Left ventricle myocardium inferior (tissue), 1 donor: ENCODE measurements around the gene FRMD7. TPM values are rescaled to one million over a fixed set of nuclear protein-coding genes. Genes with fewer than 3 reads are reported as not detected.
"Not testable (repeated sequence)": the region's sequence is repeated elsewhere in the genome, so short reads cannot be mapped to it uniquely, and the experiment has no call there.

ENCODE experiments used
- DNase-seq: peaks from one replicate; pipeline ENCODE4 v3.0.0-alpha.2; 2020
- H3K27ac ChIP-seq: fragments of 200-600 bp; replicated peaks from 2 replicates; pipeline ENCODE4 v1.8.0; 2021
- H3K27me3 ChIP-seq: fragments of 200-600 bp; 2 replicates; pipeline ENCODE4 v1.8.0; 2021; ENCODE audit warnings: low read depth
- H3K36me3 ChIP-seq: fragments of 200-600 bp; 2 replicates; pipeline ENCODE4 v1.8.0; 2021
- H3K4me1 ChIP-seq: fragments of 200-600 bp; 2 replicates; pipeline ENCODE4 v1.8.0; 2021
- H3K4me3 ChIP-seq: fragments of 200-600 bp; 2 replicates; pipeline ENCODE4 v1.8.0; 2021; ENCODE audit warnings: mild to moderate bottlenecking, moderate library complexity
- H3K9me3 ChIP-seq: fragments of 200-600 bp; replicated peaks from 2 replicates; pipeline ENCODE4 v1.8.0; 2021
- intact Hi-C: fragments of 100-400 bp; cut with micrococcal nuclease; formaldehyde crosslinking; loops from one replicate; pipeline ENCODE4 v1.11.0; 2022
- total RNA-seq: library from RNA; stranded (reverse); fragmentation: NEBNext Ultra II Directional; extraction: Animal tissue kit (Norgen Biotek cat#: 25700); gene quantifications from one replicate; pipeline ENCODE4 v1.2.1, GENCODE V29; 2021
- TF ChIP-seq, protein P1 (sequence below): fragments of 200-600 bp; IDR thresholded peaks from 2 replicates; pipeline ENCODE4 v1.8.0; 2021; ENCODE audit warnings: antibody characterized with exemption, mild to moderate bottlenecking, borderline replicate concordance
- donor health status: DM: no; HTN: yes; CAD: no; lungs with severe emphysema.

FRMD7 gene
- total RNA-seq, 1 donor from 2014 or later, result 0.14 TPM

DNA sequence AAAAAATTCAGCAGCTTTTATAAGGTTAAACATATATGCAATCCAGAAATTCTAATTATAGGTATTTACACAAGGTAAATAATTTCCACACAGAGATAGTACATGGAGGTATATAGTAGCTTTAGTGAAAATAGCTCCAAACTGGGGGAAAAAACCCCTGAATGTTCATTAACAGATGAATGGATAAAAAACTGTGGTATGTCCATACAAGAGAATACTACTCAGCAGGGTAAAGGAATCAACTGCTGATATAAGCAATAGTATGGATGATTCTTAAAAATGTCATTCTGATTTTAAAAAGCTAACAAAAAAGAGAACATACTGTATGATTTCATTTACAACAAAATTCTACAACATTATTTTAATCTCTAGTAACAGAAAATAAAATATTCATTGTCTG, 37.2 kb upstream of the FRMD7 start:
- Histone ChIP-seq H3K9me3 (peaks cover 7% of the 10 kb centered on the region), H3K4me3 (no peak overlapping the region), H3K27me3 (no peaks in the 10 kb centered on the region), H3K4me1 (no peaks in the 10 kb centered on the region), H3K27ac (no peak overlapping the region), H3K36me3 (no peaks in the 10 kb centered on the region)
- TF ChIP-seq, protein P1, sequence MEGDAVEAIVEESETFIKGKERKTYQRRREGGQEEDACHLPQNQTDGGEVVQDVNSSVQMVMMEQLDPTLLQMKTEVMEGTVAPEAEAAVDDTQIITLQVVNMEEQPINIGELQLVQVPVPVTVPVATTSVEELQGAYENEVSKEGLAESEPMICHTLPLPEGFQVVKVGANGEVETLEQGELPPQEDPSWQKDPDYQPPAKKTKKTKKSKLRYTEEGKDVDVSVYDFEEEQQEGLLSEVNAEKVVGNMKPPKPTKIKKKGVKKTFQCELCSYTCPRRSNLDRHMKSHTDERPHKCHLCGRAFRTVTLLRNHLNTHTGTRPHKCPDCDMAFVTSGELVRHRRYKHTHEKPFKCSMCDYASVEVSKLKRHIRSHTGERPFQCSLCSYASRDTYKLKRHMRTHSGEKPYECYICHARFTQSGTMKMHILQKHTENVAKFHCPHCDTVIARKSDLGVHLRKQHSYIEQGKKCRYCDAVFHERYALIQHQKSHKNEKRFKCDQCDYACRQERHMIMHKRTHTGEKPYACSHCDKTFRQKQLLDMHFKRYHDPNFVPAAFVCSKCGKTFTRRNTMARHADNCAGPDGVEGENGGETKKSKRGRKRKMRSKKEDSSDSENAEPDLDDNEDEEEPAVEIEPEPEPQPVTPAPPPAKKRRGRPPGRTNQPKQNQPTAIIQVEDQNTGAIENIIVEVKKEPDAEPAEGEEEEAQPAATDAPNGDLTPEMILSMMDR, result no peak
- no peak for DNase-seq
- intact Hi-C loops, result no loop called here

DNA sequence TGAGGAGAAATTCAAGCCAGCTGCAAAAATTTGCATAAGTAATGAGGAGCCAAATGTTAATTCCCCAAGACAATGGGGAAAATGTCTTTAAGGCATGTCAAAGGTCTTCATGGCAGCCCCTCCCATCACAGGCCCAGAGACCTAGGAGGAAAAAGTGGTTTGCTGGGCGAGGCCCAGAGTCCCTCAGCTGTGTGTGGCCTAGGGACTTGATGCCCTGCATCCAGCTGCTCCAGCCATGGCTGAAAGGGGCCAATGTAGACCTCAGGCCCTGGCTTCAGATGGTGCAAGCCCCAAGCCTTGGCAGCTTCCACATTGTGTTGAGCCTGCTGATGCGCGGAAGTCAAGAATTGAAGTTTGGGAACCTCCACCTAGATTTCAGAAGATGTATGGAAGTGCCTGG, 35.3 kb upstream of the FRMD7 start:
- H3K27ac ChIP-seq, H3K4me3 ChIP-seq, H3K27me3 ChIP-seq, DNase-seq, H3K36me3 ChIP-seq, H3K9me3 ChIP-seq, H3K4me1 ChIP-seq, intact Hi-C loops: not testable (repeated sequence)

DNA sequence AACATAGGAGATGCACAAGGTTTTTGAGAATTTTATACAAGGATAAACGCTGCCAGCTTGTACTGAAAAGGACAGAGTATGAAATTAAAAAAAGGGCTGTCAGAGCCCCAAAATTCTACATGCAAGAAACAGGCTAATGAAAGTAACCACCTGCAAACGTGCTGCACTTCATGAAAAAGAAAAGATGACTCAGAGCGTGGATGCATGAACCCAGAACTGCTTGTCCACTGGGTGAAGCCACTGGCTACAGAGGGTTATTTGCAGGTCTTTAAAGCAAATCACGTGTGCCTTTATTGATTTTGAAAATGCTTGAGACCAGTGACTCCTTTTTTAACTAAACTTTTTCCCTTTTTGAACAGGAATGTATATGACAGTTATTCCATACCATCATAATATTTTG, 25.3 kb upstream of the FRMD7 start:
- Histone ChIP-seq H3K4me1 (no peaks in the 10 kb centered on the region), H3K27ac (no peak overlapping the region), H3K4me3 (no peak overlapping the region), H3K27me3 (no peaks in the 10 kb centered on the region), H3K9me3 (no peaks in the 10 kb centered on the region), H3K36me3 (no peaks in the 10 kb centered on the region)
- TF ChIP-seq, protein P1, result no peak
- intact Hi-C loops, result no loop called here
- no peak for DNase-seq

DNA sequence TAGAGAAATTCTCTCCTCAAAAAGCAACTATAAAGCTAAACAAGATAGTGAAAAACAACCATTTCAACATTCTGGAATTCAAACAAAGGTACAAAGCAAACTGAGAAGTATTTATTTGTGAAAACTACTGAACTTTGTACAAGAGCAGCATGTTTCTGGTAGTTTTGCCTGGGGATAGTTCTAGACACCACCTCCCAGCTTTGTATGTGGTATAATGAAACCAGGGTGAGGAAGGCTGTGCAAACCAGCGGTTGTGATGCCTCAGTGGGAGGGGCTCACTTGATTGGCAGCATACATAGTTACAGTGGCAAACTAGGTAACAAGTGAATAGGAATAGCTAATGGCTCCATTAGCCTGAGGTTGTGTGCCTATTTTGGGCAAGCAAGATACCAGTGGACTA, 18.6 kb upstream of the FRMD7 start:
- Histone ChIP-seq H3K27me3 (no peaks in the 10 kb centered on the region), H3K4me1 (no peaks in the 10 kb centered on the region), H3K4me3 (no peak overlapping the region), H3K9me3 (no peaks in the 10 kb centered on the region), H3K36me3 (no peaks in the 10 kb centered on the region), H3K27ac (no peak overlapping the region)
- TF ChIP-seq, protein P1, result no peak
- intact Hi-C loops, result no loop called here
- DNase-seq, result no peak

DNA sequence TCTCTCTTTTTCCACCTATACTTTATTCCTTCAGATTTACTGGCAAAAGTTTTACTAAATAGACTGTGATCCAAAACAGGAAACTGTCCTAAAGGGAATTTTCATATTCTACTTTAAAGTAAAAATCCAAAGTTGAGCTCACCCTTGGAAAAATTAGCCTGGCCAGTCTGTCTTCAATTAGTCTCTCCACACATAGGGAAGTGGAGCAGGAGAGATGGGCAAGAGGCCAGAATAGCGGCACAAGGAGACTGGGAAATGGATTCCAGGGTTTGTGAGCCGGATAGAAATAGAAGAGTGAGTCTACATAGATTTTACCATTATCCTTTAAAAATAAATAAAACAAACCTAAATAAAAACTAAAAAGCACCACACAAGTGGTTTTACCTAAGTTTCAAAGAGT, 16.2 kb upstream of the FRMD7 start:
- H3K4me1 ChIP-seq, result no peaks in the 10 kb centered on the region
- DNase-seq, result no peak
- TF ChIP-seq, protein P1, result no peak
- no peak overlapping the region for H3K4me3 ChIP-seq
- intact Hi-C loops, result no loop called here
- no peaks in the 10 kb centered on the region for H3K27me3 ChIP-seq
- H3K27ac ChIP-seq, result no peak overlapping the region
- no peaks in the 10 kb centered on the region for H3K9me3 ChIP-seq
- H3K36me3 ChIP-seq, result no peaks in the 10 kb centered on the region

DNA sequence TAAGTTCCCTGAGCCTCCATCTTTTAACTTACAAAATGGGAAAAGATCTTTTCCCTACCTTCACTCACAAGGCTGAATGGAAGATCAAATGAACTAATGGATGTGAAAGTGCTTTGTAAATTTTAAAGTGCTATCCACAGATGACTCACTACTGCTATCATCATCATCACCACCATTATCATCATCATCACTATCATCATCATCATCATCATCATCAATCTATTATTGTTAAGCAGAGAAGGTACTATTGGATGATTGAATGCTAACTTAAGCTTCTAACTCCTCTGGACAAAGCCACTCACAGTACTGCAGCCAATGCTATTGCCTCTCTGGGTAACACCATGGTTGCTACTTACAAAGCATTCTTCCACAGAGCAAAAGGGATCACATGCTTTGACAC, 1.9 kb downstream of the FRMD7 start:
- Histone ChIP-seq H3K36me3 (no peaks in the 10 kb centered on the region), H3K9me3 (no peaks in the 10 kb centered on the region), H3K27ac (no peak overlapping the region), H3K4me3 (no peak overlapping the region), H3K4me1 (no peaks in the 10 kb centered on the region), H3K27me3 (no peaks in the 10 kb centered on the region)
- no peak for DNase-seq
- intact Hi-C loops, result no loop called here
- TF ChIP-seq, protein P1, result no peak
